Osteoblast (primary cell): Measurements from ENCODE around the gene TBX5. TPM values are rescaled to one million over a fixed set of nuclear protein-coding genes. Genes with fewer than 3 reads are reported as not detected.

Source experiments
- DNase-seq: peaks from one replicate; pipeline ENCODE4 v3.0.0; 2011; ENCODE audit warnings: low spot score, mixed read lengths; ENCODE audit not compliant: insufficient read length; ENCODE audit errors: missing footprints
- H2AFZ ChIP-seq: 2 replicates; pipeline ENCODE4 v1.6.0; 2011; ENCODE audit warnings: mild to moderate bottlenecking, low read length
- H3K27ac ChIP-seq: 2 replicates; pipeline ENCODE4 v1.5.1; 2011; ENCODE audit warnings: mild to moderate bottlenecking, low read depth, low read length, moderate library complexity
- H3K27me3 ChIP-seq: 2 replicates; pipeline ENCODE4 v1.6.0; 2012; ENCODE audit warnings: mild to moderate bottlenecking, control low read depth, inconsistent platforms, low read length, moderate library complexity; ENCODE audit not compliant: insufficient read depth
- H3K36me3 ChIP-seq: 2 replicates; pipeline ENCODE4 v1.5.1; 2011; ENCODE audit warnings: mild to moderate bottlenecking, low read length, control low read depth, moderate library complexity; ENCODE audit not compliant: insufficient read depth
- H3K4me1 ChIP-seq: 2 replicates; pipeline ENCODE4 v1.5.1; 2011; ENCODE audit warnings: mild to moderate bottlenecking, low read length, control low read depth, moderate library complexity; ENCODE audit not compliant: insufficient read depth
- H3K4me2 ChIP-seq: 2 replicates; pipeline ENCODE4 v1.6.0; 2011; ENCODE audit warnings: mild to moderate bottlenecking, low read length; ENCODE audit not compliant: insufficient read depth
- H3K4me3 ChIP-seq: fragments of 200-600 bp; sonication (generic); 3 replicates; pipeline ENCODE4 v1.5.1; 2012; ENCODE audit warnings: mild to moderate bottlenecking, low read length, inconsistent platforms; ENCODE audit not compliant: insufficient read depth
- H3K79me2 ChIP-seq: 2 replicates; pipeline ENCODE4 v1.6.0; 2012; ENCODE audit warnings: mild to moderate bottlenecking, low read length, control low read depth, inconsistent platforms; ENCODE audit not compliant: insufficient read depth
- H3K9me3 ChIP-seq: 2 replicates; pipeline ENCODE4 v1.5.1; 2011; ENCODE audit warnings: low read depth, low read length, control low read depth
- H4K20me1 ChIP-seq: 2 replicates; pipeline ENCODE4 v1.6.0; 2012; ENCODE audit warnings: mild to moderate bottlenecking, low read length, control low read depth; ENCODE audit not compliant: insufficient read depth
- CTCF ChIP-seq: IDR thresholded peaks from 2 replicates; pipeline ENCODE4 v1.5.1; 2011; ENCODE audit warnings: mild to moderate bottlenecking, low read depth, low read length, moderate library complexity; ENCODE audit errors: extremely low read depth
- total RNA-seq: library from RNA; depleted of rRNA; stranded (reverse); fragments of >200 nt; gene quantifications from 2 replicates; pipeline ENCODE4 v1.2.3, GENCODE V29; 2012

Gene TBX5
- total RNA-seq, 1 donor: not detected

- H2AFZ ChIP-seq: no peak overlapping the region
- no peak for TF ChIP-seq CTCF
- no peak overlapping the region for H3K27ac ChIP-seq
- no peaks in the 10 kb centered on the region for H3K4me1 ChIP-seq
- no peak for DNase-seq
- no peak overlapping the region for H3K4me3 ChIP-seq
- H3K27me3 ChIP-seq: no peaks in the 10 kb centered on the region
- H3K79me2 ChIP-seq: no peaks in the 10 kb centered on the region
- H3K36me3 ChIP-seq: no peaks in the 10 kb centered on the region
- no peaks in the 10 kb centered on the region for H3K9me3 ChIP-seq
- H3K4me2 ChIP-seq: no peak overlapping the region
- H4K20me1 ChIP-seq: no peaks in the 10 kb centered on the region
These were observed 64.3 kb downstream of the TBX5 start for GRCh38 chr12:114341635-114342034.

GRCh38 chr12:114340231-114340630, 65.7 kb downstream of the TBX5 start:
- no peaks in the 10 kb centered on the region for H3K9me3 ChIP-seq
- H3K36me3 ChIP-seq: no peaks in the 10 kb centered on the region
- TF ChIP-seq CTCF: no peak
- no peak for DNase-seq
- no peaks in the 10 kb centered on the region for H3K79me2 ChIP-seq
- no peak overlapping the region for H2AFZ ChIP-seq
- no peaks in the 10 kb centered on the region for H4K20me1 ChIP-seq
- H3K27me3 ChIP-seq: no peaks in the 10 kb centered on the region
- no peak overlapping the region for H3K4me2 ChIP-seq
- no peak overlapping the region for H3K27ac ChIP-seq
- no peak overlapping the region for H3K4me3 ChIP-seq
- no peaks in the 10 kb centered on the region for H3K4me1 ChIP-seq

- H3K4me1 ChIP-seq: no peaks in the 10 kb centered on the region
- no peak overlapping the region for H3K4me2 ChIP-seq
- no peak overlapping the region for H3K4me3 ChIP-seq
- H4K20me1 ChIP-seq: no peaks in the 10 kb centered on the region
- H3K27ac ChIP-seq: no peak overlapping the region
- no peak for TF ChIP-seq CTCF
- no peaks in the 10 kb centered on the region for H3K79me2 ChIP-seq
- H3K36me3 ChIP-seq: no peaks in the 10 kb centered on the region
- DNase-seq: no peak
- no peaks in the 10 kb centered on the region for H3K9me3 ChIP-seq
- H3K27me3 ChIP-seq: no peaks in the 10 kb centered on the region
- no peak overlapping the region for H2AFZ ChIP-seq
These were observed 66.3 kb downstream of the TBX5 start for GRCh38 chr12:114339626-114340025.

- Histone ChIP-seq H3K4me1 (no peaks in the 10 kb centered on the region), H2AFZ (no peak overlapping the region), H3K9me3 (no peaks in the 10 kb centered on the region), H3K4me2 (no peak overlapping the region), H3K4me3 (no peak overlapping the region), H3K27me3 (no peaks in the 10 kb centered on the region), H3K27ac (no peak overlapping the region), H3K79me2 (no peaks in the 10 kb centered on the region), H3K36me3 (no peaks in the 10 kb centered on the region), H4K20me1 (no peaks in the 10 kb centered on the region)
- no peak for DNase-seq
- no peak for TF ChIP-seq CTCF
These were observed 70.3 kb downstream of the TBX5 start for GRCh38 chr12:114335607-114336006.
